ENCODE results near the gene SLC26A4. TPM values are rescaled to one million over a fixed set of nuclear protein-coding genes. Genes with fewer than 3 reads are reported as not detected.
A peak's percentile ranks its signal among the peaks of the same experiment; 100 is the strongest.

Gene SLC26A4
- total and polyA plus RNA-seq, 4 donors = 0.28 to 8.7 (median 3.7) TPM

DNA sequence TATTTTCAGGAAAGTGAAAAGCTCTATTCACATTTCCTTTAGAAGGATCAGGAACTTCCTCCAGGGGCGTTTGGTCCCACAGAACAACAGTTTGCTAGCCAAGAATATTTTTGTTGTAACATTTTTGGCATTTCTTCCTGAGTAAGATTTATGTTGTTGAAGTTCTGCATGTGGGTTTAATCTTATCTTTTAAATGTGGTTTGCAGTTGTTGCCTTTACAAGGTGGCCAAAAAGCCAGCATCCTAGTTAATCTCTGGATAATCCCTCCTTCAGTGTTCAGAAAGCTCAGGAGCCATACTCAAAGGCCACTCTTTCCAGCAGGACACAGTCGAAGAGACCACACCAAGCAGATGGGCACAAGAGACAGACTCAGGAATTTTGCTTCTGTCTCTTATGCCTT is 30.0 kb downstream of the SLC26A4 start:
- DNase-seq = no peak
- WGBS, 2 donors = 31 to 36% methylated on average over 2 of the region's 2 CpGs
- no peak for ATAC-seq (ENCODE audit: insufficient read depth, low FRiP score)
- TF ChIP-seq, protein P1, sequence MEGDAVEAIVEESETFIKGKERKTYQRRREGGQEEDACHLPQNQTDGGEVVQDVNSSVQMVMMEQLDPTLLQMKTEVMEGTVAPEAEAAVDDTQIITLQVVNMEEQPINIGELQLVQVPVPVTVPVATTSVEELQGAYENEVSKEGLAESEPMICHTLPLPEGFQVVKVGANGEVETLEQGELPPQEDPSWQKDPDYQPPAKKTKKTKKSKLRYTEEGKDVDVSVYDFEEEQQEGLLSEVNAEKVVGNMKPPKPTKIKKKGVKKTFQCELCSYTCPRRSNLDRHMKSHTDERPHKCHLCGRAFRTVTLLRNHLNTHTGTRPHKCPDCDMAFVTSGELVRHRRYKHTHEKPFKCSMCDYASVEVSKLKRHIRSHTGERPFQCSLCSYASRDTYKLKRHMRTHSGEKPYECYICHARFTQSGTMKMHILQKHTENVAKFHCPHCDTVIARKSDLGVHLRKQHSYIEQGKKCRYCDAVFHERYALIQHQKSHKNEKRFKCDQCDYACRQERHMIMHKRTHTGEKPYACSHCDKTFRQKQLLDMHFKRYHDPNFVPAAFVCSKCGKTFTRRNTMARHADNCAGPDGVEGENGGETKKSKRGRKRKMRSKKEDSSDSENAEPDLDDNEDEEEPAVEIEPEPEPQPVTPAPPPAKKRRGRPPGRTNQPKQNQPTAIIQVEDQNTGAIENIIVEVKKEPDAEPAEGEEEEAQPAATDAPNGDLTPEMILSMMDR (IDR thresholded peaks at IDR 0.05; ENCODE audit: control extremely low read depth, extremely low read depth) = no peak
- Histone ChIP-seq H3K4me1 (ENCODE audit: control insufficient read depth in 5 of 5, insufficient read depth in 5 of 5, low read length in 5 of 5) (peaks cover 0 to 6% (median 0%) of the 10 kb centered on the region in 5 donors), H3K27me3 (ENCODE audit: control insufficient read depth in 3 of 3, insufficient read depth in 3 of 3, low read length in 2 of 3) (no peaks in the 10 kb centered on the region), H3K9me3 (ENCODE audit: control insufficient read depth in 4 of 4, insufficient read depth in 3 of 4, low read length in 3 of 4) (no peaks in the 10 kb centered on the region), H3K9ac (ENCODE audit: insufficient read depth in 1 of 2, low read length in 2 of 2) (no peak overlapping the region), H3K27ac (ENCODE audit: low read depth in 1 of 2, low read length in 1 of 2) (no peak overlapping the region), H3K4me3 (no peak overlapping the region), H3K36me3 (ENCODE audit: control insufficient read depth in 4 of 4, insufficient read depth in 4 of 4, low read length in 4 of 4) (no peaks in the 10 kb centered on the region)

- Histone ChIP-seq H3K9ac (ENCODE audit: insufficient read depth in 1 of 2, low read length in 2 of 2) (no peak overlapping the region), H3K9me3 (ENCODE audit: control insufficient read depth in 4 of 4, insufficient read depth in 3 of 4, low read length in 3 of 4) (no peaks in the 10 kb centered on the region), H3K4me3 (no peak overlapping the region), H3K36me3 (ENCODE audit: control insufficient read depth in 4 of 4, insufficient read depth in 4 of 4, low read length in 4 of 4) (no peaks in the 10 kb centered on the region), H3K4me1 (ENCODE audit: control insufficient read depth in 5 of 5, insufficient read depth in 5 of 5, low read length in 5 of 5) (peaks cover 0 to 7% (median 0%) of the 10 kb centered on the region in 5 donors), H3K27ac (ENCODE audit: low read depth in 1 of 2, low read length in 1 of 2) (no peak overlapping the region), H3K27me3 (ENCODE audit: control insufficient read depth in 3 of 3, insufficient read depth in 3 of 3, low read length in 2 of 3) (no peaks in the 10 kb centered on the region)
- 21 to 50% methylated on average over 3 of the region's 3 CpGs for WGBS, 2 donors
- peak in 1 of 3 donors; percentile 26 for DNase-seq
- no peak for ATAC-seq (ENCODE audit: insufficient read depth, low FRiP score)
- TF ChIP-seq, protein P1 (IDR thresholded peaks at IDR 0.05; ENCODE audit: control extremely low read depth, extremely low read depth) = no peak
Measured at GRCh38 chr7:107691716-107692115, 31.1 kb downstream of the SLC26A4 start.

DNA sequence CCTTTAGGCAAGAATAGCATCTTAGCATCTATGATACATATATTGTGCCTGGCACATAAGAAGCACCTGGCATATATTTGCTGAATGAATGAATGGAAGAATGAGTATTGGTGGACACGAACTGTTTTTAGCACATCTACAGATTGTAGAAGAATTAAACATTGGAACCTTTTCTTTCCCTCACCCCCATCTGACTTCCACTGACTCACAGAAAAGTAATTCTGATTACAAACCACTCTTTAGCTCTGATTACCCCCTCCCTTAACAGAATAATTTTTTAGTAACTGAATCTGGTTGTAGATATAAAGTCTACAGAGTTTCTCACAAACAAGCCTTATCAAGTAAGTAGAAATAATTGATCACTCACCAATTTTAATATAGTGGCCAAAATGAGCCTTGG is 31.9 kb downstream of the SLC26A4 start:
- Histone ChIP-seq H3K9ac (ENCODE audit: insufficient read depth in 1 of 2, low read length in 2 of 2) (no peak overlapping the region), H3K27me3 (ENCODE audit: control insufficient read depth in 3 of 3, insufficient read depth in 3 of 3, low read length in 2 of 3) (no peaks in the 10 kb centered on the region), H3K27ac (ENCODE audit: low read depth in 1 of 2, low read length in 1 of 2) (no peak overlapping the region), H3K4me3 (no peak overlapping the region), H3K9me3 (ENCODE audit: control insufficient read depth in 4 of 4, insufficient read depth in 3 of 4, low read length in 3 of 4) (no peaks in the 10 kb centered on the region), H3K4me1 (ENCODE audit: control insufficient read depth in 5 of 5, insufficient read depth in 5 of 5, low read length in 5 of 5) (peaks cover 0 to 15% (median 0%) of the 10 kb centered on the region in 5 donors), H3K36me3 (ENCODE audit: control insufficient read depth in 4 of 4, insufficient read depth in 4 of 4, low read length in 4 of 4) (no peaks in the 10 kb centered on the region)
- TF ChIP-seq, protein P1 (IDR thresholded peaks at IDR 0.05; ENCODE audit: control extremely low read depth, extremely low read depth) = no peak
- no peak for ATAC-seq (ENCODE audit: insufficient read depth, low FRiP score)
- no peak for DNase-seq
- WGBS, 2 donors = 88 to 89% methylated on average over 1 of the region's 1 CpG

DNA sequence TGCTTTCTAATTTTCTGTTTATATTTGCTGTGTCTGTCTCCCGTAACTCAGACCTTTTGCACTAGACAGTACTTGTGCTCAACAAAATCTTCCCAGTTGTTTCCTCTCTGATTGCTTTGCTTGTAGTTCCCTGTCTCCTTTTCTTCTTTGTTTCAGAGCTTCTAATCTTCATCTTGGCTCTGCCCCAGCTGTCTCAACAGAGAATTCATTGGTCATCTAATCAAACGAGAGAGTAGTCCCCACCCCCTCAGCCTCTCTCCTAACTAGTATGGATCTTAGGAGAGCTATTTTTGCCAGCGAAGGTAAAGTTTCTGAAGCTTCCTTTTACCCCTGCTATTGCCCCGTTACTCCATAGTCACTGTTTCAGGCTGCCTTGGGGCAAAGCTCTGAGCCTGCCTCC is 32.8 kb downstream of the SLC26A4 start:
- H3K36me3 ChIP-seq (ENCODE audit: control insufficient read depth in 4 of 4, insufficient read depth in 4 of 4, low read length in 4 of 4) = no peaks in the 10 kb centered on the region
- H3K27me3 ChIP-seq (ENCODE audit: control insufficient read depth in 3 of 3, insufficient read depth in 3 of 3, low read length in 2 of 3) = no peaks in the 10 kb centered on the region
- H3K27ac ChIP-seq (ENCODE audit: low read depth in 1 of 2, low read length in 1 of 2) = no peak overlapping the region
- no peak overlapping the region for H3K9ac ChIP-seq (ENCODE audit: insufficient read depth in 1 of 2, low read length in 2 of 2)
- 60 to 74% methylated on average over 4 of the region's 4 CpGs for WGBS, 2 donors
- H3K4me3 ChIP-seq = no peak overlapping the region
- TF ChIP-seq, protein P1 (IDR thresholded peaks at IDR 0.05; ENCODE audit: control extremely low read depth, extremely low read depth) = no peak
- no peak for ATAC-seq (ENCODE audit: insufficient read depth, low FRiP score)
- DNase-seq = no peak
- peaks cover 0 to 16% (median 0%) of the 10 kb centered on the region in 5 donors for H3K4me1 ChIP-seq (ENCODE audit: control insufficient read depth in 5 of 5, insufficient read depth in 5 of 5, low read length in 5 of 5)
- no peaks in the 10 kb centered on the region for H3K9me3 ChIP-seq (ENCODE audit: control insufficient read depth in 4 of 4, insufficient read depth in 3 of 4, low read length in 3 of 4)
